Measurements from ENCODE around the gene AGRP. TPM values are rescaled to one million over a fixed set of nuclear protein-coding genes. Genes with fewer than 3 reads are reported as not detected.
"Not testable (repeated sequence)": the region's sequence is repeated elsewhere in the genome, so short reads cannot be mapped to it uniquely, and the experiment has no call there.

AGRP gene
- total RNA-seq, 1 donor from 2014 or later: not detected

DNA sequence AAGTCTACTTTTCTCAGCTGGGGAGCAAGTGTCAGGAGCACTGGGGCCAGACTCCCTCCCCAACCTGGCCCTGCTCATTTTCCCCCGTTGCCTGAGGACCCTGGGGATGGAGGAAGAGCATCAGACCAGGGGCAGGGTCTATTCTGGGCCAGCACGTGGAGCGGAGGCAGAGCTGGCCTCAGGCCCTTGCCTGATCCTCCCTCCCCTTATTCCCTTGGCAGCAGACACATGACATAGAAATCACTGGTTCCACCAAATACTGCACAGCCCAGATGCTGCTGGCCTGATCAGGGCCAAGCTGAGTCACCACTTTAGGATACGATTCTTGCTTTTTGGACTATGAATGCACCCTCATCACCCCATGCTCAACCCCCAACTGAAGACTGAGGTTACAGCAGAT lies 15.8 kb upstream of the AGRP start:
- DNase-seq (ENCODE audit: low read depth): no peak
- TF ChIP-seq, protein P1, sequence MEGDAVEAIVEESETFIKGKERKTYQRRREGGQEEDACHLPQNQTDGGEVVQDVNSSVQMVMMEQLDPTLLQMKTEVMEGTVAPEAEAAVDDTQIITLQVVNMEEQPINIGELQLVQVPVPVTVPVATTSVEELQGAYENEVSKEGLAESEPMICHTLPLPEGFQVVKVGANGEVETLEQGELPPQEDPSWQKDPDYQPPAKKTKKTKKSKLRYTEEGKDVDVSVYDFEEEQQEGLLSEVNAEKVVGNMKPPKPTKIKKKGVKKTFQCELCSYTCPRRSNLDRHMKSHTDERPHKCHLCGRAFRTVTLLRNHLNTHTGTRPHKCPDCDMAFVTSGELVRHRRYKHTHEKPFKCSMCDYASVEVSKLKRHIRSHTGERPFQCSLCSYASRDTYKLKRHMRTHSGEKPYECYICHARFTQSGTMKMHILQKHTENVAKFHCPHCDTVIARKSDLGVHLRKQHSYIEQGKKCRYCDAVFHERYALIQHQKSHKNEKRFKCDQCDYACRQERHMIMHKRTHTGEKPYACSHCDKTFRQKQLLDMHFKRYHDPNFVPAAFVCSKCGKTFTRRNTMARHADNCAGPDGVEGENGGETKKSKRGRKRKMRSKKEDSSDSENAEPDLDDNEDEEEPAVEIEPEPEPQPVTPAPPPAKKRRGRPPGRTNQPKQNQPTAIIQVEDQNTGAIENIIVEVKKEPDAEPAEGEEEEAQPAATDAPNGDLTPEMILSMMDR (conservative IDR thresholded peaks at IDR 0.05; ENCODE audit: low read depth, low read length): no peak
- no peak overlapping the region for H3K4me3 ChIP-seq (ENCODE audit: low read depth, low read length)

DNA sequence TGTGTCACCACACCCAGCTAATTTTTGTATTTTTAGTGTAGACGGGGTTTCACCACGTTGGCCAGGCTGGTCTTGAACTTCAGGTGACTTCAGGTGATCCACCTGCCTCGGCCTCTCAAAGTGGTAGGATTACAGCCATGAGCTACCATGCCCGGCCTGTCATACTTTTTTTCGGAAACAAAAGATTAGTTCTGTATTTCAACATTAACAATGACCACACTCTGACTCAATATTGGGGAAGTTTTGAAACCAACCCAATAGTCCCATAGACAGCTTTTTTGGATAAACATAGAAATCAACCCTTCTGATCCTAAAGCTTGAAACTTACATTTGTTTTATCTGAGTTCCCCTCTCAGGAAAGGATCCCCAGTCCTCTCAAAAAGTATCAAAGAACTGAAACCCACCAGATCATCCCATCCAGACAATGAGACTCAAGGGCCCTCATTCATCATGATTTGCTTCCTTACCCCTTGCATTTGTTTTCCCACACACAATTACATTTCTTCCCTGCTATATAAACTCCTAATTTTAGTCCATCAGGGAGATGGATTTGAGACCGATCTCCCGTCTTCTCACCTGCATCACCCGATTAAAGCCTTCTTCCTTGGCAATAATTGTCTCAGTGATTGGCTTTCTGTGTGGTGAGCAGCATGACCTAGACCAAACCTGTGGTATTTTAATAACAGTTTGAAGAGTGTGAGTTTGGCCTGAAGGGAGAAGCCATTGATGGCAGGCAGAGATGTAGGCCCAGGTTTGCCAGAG lies 7.2 kb upstream of the AGRP start:
- no peak for DNase-seq (ENCODE audit: low read depth)
- no peak overlapping the region for H3K4me3 ChIP-seq (ENCODE audit: low read depth, low read length)
- TF ChIP-seq, protein P1 (conservative IDR thresholded peaks at IDR 0.05; ENCODE audit: low read depth, low read length): no peak

- H3K4me3 ChIP-seq (ENCODE audit: low read depth, low read length): no peak overlapping the region
- TF ChIP-seq, protein P1 (conservative IDR thresholded peaks at IDR 0.05; ENCODE audit: low read depth, low read length): no peak
- no peak for DNase-seq (ENCODE audit: low read depth)
Measured at GRCh38 chr16:67489401-67490083, 6.2 kb upstream of the AGRP start.

GRCh38 chr16:67487561-67487960 lies 4.2 kb upstream of the AGRP start:
- DNase-seq (ENCODE audit: low read depth): not testable (repeated sequence)

GRCh38 chr16:67486805-67487204 lies 3.5 kb upstream of the AGRP start:
- no peak for DNase-seq (ENCODE audit: low read depth)
- no peak overlapping the region for H3K4me3 ChIP-seq (ENCODE audit: low read depth, low read length)
- TF ChIP-seq, protein P1 (conservative IDR thresholded peaks at IDR 0.05; ENCODE audit: low read depth, low read length): no peak

More at GRCh38 chr16:67487561-67487960, 4.2 kb upstream of the AGRP start:
- H3K4me3 ChIP-seq (ENCODE audit: low read depth, low read length): not testable (repeated sequence)

GRCh38 chr16:67483731-67484525 lies 581 bp upstream of the AGRP start:
- no peak overlapping the region for H3K4me3 ChIP-seq (ENCODE audit: low read depth, low read length)
- TF ChIP-seq, protein P1 (conservative IDR thresholded peaks at IDR 0.05; ENCODE audit: low read depth, low read length): no peak
- no peak for DNase-seq (ENCODE audit: low read depth)

Data from epithelial cell of proximal tubule (primary cell).